ENCODE results near the gene ZNF445.

DNA sequence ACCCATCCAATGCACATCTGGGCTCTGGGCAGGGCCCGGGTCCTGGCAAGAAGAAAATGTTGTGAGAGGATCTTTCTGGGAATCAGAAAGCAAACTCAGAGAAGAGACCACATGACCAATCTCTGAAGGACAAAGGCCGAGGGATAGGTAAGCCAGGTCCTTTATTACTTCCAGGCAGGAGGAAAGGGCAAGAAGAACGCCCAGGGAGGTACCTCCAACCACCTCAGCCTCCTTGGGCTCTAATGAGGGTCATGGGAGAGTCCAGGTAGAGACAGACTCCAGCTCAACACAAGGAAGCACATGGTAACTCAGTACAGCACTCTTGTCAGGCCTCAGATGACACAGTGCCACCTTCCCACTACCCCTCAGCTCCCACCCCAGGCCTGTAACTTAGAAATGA is 26.0 kb downstream of the ZNF445 start:
- TF ChIP-seq, protein P1, sequence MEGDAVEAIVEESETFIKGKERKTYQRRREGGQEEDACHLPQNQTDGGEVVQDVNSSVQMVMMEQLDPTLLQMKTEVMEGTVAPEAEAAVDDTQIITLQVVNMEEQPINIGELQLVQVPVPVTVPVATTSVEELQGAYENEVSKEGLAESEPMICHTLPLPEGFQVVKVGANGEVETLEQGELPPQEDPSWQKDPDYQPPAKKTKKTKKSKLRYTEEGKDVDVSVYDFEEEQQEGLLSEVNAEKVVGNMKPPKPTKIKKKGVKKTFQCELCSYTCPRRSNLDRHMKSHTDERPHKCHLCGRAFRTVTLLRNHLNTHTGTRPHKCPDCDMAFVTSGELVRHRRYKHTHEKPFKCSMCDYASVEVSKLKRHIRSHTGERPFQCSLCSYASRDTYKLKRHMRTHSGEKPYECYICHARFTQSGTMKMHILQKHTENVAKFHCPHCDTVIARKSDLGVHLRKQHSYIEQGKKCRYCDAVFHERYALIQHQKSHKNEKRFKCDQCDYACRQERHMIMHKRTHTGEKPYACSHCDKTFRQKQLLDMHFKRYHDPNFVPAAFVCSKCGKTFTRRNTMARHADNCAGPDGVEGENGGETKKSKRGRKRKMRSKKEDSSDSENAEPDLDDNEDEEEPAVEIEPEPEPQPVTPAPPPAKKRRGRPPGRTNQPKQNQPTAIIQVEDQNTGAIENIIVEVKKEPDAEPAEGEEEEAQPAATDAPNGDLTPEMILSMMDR (IDR thresholded peaks at IDR 0.05), result no peak
- no peak for TF ChIP-seq EZH2 (IDR thresholded peaks at IDR 0.05)

Data from neural progenitor cell (in vitro differentiated cells).